HL-60/S4 treated with phorbol 12-myristate 13-acetate at 8.2 ng/mL for 4 days and 3 days (cell line): ENCODE data around the gene ZFYVE19.
"Not testable (repeated sequence)": the region's sequence is repeated elsewhere in the genome, so short reads cannot be mapped to it uniquely, and the experiment has no call there.

Experiments used
- in situ Hi-C: fragments of 300-500 bp; cut with MboI; formaldehyde crosslinking; loops from 2 replicates; pipeline ENCODE4 v1.15.0; 2022; ENCODE audit warnings: low sequenced_read_pairs

The ZFYVE19 gene

DNA sequence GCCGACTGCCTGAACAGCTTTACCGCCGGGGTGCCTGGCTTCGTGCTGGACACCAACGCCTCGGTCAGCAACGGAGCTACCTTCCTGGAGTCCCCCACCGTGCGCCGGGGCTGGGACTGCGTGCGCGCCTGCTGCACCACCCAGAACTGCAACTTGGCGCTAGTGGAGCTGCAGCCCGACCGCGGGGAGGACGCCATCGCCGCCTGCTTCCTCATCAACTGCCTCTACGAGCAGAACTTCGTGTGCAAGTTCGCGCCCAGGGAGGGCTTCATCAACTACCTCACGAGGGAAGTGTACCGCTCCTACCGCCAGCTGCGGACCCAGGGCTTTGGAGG is 37.8 kb downstream of the ZFYVE19 start:
- in situ Hi-C loops: no loop called here

DNA sequence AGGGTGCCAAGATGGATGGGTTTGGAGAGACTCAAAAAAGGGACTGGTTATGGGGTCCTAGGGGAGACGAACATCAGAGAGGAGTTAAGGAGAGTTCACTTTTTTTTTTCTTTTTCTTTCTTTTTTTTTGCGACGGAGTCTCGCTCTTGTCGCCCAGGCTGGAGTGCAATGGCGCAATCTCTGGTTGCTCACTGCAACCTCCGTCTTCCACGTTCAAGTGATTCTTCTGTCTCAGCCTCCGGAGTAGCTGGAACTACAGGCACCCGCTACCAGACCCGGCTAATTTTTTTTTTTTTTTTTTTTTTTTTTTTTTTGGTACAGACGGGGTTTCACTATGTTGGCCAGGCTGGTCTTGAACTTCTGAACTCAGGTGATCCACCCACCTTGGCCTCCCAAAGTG is 38.1 kb downstream of the ZFYVE19 start:
- in situ Hi-C loops: no loop called here

DNA sequence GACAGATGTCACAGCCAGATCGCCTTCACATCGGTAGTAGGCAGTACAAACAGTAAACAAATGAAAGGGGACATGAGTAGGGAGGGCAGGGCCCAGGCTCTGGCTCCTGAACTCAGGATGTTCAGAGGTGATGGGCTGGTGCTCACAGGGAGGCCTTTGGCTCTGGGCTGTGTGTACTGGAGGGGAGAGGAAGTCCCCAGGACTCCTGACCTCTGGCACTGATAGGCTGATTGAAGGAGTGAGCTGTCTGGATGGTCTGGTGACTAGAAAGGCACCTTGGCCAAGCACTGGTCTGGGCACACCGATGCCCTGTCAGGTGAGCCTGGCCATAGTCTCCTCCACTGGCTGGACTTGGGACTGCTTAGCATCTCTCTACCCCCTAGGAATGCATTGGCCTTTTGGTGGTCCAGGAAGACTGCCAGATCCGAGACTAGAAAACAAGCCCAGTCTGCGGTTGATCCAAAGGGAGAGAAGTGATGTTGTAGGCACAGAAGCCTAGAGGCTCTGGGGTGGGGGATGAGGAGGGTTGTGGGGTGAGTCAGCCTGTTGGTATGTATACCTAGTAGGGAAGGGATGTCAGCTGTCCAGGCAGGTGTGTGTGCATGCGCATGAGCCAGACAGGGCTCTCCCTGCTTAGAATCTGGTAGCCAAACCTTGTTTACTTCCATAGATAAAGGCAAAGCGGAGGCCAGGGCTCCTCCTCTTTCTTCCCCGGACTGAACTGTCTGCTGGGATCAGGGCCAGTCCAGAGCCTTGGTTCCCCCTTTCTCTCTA is 38.8 kb downstream of the ZFYVE19 start:
- in situ Hi-C loops: no loop called here

DNA sequence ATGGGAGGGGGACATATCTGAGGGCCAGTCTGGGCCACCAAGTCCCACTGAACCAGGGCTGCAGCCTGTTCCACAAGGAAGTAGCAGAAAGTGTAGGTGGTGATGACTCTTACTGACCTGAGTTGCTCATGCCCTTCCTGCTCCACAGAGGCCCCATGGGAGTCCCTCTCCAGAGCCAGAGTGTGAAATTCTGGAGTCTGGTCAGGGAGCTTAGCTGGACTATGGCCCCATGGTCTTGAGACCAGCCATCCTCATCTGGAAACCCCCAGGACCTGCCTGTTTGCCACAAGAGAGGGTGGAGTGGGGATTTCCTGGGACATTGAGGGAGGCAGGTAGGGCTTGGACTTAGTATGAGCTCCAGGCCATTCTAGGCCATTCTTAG is 39.9 kb downstream of the ZFYVE19 start:
- in situ Hi-C loops: no loop called here

DNA sequence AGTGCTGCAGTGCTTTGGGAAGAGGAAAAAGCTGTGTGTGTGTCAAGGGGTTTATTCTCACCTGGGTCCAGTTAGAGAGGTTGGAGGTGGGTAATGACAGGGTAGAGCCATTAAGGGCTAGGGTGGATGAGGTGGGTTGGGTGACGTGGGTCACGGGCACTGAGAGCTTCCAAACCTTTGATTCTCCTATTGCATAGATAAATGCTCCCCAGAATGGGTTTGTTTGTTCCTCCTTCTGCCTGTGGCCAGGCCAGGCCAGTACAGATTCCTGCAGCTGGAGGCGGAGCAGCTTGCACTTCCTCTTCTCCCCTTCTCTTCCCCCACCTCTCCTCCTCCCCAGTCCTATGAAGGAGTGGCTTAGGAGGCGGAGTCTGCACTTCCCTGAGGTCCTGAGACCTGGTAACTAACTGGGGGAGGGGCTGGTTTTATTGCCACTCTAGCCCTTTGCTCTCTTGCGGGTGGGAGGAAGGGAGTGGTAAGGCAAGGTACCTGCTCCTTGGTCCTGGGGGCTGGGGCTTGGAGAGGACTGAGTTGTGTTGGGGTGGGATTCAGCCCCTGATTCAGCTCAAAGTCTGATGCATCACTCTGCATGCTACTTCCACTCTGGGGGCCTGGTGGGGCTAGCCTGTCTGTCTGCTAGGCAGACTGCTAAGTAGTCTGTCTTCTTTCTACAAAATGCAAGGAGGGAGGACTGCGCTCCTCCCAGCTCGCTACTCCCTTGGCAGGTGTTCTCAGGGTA is 40.5 kb downstream of the ZFYVE19 start:
- in situ Hi-C loops: no loop called here

DNA sequence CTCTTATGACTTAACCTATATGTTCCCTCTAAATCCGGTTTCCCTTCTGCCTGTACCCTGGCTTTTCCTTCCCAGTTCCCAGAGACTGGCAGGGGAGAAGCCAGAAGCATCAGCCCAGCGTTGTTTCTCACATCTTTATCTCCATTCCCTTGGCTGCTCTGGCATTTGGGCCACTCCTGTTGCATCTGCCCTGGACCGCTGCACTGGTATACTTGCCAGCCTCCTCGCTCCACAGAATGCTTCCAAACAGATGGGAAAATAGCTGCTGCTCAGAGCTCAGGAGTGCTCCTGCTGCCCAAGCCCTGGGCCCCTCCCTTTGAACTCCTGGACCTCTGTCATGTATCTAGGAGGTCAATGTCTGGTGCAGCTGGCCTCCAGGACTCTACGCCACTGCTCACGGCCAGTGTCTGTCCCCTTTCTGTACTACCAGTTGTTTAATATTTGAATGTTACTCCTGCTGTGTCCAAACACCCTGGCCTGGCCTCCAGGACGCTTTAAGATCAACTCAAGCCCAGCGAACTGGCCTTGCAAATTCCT is 43.8 kb downstream of the ZFYVE19 start:
- in situ Hi-C loops: no loop called here

DNA sequence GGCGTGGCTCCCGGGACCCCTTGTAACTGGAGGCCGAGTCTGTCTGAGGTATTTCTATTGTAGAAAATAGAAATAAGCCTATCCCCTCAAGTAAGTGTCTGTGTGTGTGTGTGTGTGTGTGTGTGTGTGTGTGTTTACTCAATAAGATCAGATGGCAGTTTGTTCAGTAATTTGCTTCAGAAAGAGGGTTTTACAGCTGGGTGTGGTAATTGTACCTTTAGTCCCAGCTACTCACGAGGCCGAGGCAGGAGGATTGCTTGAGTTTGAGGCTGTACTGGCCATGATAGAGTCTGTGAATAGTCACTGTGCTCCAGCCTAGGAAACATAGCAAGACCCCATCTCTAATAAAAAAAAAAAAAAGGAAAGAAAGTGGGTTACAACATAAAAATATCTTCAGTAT is 45.6 kb downstream of the ZFYVE19 start:
- in situ Hi-C loops: no loop called here

DNA sequence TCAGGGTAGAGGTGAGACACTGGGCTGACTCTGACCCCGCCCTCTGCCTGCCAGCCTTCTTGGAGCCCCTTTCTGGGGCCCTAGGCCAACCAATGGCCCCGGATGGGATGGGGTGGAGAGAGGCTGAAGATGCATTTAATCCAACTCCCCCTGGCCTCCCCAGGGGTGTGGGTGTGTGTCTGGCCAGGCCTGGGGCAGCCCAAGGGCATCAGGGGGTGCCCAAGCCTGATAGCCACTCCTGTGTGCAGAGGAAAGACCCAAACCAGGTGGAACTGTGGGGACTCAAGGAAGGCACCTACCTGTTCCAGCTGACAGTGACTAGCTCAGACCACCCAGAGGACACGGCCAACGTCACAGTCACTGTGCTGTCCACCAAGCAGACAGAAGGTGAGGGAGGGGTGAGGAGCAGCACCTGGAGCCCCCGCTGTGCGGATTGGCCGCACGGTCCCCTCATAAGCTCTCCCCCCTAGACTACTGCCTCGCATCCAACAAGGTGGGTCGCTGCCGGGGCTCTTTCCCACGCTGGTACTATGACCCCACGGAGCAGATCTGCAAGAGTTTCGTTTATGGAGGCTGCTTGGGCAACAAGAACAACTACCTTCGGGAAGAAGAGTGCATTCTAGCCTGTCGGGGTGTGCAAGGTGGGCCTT is 46.5 kb downstream of the ZFYVE19 start:
- in situ Hi-C loops: no loop called here

DNA sequence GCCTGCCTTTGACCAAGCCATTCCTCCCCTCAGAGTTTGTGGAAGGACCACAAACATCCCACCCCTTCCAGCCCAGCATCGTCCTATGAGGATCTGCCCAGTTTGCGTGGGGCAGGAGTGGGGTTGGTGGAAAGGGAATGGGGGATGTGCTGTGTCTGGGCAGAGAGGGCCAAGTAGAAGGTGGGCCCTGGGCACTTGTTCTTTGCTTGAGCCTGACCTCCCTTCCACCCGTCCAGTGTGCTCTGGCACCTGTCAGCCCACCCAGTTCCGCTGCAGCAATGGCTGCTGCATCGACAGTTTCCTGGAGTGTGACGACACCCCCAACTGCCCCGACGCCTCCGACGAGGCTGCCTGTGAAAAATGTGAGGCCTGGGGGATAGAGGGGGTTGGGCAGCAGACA is 47.3 kb downstream of the ZFYVE19 start:
- in situ Hi-C loops: no loop called here

DNA sequence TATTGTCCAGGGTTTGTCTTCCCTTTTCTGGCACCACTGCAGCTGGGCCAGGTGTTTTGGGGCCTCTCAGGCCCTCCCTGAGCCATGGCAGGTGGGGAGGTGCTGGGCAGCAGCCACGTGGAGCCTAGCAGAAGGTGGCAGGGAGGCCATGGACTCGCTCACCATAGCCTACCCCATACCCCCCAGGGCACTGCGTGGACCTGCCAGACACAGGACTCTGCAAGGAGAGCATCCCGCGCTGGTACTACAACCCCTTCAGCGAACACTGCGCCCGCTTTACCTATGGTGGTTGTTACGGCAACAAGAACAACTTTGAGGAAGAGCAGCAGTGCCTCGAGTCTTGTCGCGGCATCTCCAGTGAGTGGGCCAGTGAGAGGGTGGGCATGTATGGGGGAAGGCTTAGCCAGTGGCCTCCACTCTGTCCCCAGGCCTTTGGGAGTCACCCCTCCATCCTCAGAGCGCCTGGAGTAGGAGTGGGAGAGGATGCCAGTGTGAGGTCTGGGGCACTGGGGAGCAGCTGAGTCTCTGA is 48.9 kb downstream of the ZFYVE19 start:
- in situ Hi-C loops: no loop called here

DNA sequence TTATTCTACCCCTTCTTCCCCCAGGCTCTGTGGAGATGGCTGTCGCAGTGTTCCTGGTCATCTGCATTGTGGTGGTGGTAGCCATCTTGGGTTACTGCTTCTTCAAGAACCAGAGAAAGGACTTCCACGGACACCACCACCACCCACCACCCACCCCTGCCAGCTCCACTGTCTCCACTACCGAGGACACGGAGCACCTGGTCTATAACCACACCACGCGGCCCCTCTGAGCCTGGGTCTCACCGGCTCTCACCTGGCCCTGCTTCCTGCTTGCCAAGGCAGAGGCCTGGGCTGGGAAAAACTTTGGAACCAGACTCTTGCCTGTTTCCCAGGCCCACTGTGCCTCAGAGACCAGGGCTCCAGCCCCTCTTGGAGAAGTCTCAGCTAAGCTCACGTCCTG is 49.9 kb downstream of the ZFYVE19 start:
- in situ Hi-C loops: no loop called here

DNA sequence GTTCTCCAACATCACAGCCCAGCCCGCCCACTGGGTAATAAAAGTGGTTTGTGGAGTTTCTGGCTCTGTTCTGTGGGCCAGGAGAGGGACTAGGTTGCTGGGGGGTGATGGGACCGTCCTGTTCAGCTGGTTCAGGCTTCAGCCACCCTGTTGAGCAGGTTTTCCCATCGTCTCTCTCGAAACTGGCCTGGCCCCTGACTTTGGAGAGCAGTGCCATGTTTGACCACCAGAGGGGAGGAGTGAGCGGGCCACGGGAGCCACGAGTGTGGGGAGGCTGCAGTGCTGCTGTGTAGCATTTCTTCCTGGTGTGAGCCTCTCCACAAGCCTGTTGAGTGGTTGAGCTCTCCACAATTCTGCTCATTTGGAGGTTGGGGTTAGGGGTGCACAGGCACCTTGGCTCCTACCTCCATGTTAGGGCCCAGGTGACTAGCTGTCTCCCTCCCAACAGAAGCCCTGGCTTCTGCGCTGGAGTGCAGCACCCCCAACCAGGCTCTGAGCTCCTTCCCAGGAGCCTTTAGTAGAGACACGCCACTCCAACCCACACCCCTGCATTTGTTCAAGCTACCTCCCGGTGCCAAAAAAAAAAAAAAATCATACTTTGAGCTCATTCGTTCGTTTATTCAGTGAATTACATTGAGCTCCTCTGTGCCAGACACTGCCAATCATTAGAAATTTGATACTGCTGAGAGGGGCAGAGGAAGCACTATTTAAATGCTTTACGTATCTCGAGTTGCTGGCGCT is 50.9 kb downstream of the ZFYVE19 start:
- in situ Hi-C loops: no loop called here

DNA sequence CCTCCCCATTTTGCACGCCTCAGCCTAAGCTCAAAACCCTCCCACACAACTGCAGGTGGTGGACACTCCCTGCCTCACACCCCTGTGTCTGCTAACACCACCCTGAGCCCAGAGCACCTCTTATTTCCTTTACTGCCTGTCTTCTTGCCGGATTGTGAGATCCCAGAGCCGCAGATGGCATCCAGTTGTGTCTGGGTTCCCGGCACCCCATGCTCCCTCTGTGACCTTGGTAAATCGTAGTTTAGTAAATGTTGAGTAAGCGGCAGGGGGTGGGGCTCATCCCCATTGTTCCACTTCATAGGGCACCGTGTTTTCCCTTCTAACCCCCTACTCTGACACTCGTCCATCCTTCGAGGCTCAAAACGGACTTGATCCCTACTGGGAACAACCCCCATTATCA is 51.8 kb downstream of the ZFYVE19 start:
- in situ Hi-C loops: no loop called here

DNA sequence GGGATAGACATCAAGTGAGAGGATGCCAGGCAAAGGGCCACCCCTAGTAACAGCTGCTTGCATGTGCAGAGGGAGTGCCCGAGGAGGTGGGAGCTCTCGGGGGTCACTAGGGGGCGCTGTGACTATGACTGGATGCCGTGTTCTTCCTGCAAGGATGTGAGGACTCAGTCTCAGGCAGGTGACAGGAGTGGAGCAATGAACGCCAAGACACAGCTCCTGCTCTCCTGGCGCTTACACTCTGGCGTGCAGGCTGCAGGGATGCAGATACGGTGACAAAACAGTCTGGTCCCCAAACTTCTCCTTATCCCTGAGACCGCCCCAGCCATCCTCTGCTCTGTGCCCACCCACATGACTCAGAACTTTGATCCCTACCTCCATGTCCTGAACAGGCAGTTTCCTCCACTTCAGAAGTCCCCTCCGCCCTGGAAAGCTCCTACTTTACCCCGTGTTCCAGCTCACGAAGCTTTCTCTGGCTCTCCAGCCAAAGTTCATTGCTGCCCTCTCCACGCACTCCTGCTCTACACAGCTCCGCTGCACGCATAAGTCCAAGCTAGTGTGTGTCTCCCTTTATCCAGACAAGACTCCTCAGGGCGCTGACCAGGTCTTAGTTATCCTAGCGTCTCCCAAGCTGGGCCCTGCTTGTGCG is 52.4 kb downstream of the ZFYVE19 start:
- in situ Hi-C loops: no loop called here

DNA sequence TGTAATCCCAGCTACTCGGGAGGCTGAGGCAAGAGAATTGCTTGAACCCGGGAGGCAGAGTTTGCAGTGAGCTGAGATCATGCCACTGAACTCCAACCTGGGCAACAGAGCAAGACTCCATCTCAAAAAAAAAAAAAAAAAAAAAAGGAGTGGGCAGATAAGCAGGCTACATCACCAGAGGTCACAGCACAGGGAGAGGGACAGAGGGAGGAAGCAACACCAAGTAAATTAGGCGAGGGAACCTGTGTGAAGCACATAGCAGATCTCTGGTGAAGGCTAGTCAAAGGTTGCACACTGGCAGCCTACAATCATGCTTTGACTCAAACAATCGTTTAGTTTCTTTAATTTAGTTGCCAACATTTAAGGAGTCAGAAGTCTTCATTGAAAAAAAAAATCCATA is 54.3 kb downstream of the ZFYVE19 start:
- in situ Hi-C loops: not testable (repeated sequence)

DNA sequence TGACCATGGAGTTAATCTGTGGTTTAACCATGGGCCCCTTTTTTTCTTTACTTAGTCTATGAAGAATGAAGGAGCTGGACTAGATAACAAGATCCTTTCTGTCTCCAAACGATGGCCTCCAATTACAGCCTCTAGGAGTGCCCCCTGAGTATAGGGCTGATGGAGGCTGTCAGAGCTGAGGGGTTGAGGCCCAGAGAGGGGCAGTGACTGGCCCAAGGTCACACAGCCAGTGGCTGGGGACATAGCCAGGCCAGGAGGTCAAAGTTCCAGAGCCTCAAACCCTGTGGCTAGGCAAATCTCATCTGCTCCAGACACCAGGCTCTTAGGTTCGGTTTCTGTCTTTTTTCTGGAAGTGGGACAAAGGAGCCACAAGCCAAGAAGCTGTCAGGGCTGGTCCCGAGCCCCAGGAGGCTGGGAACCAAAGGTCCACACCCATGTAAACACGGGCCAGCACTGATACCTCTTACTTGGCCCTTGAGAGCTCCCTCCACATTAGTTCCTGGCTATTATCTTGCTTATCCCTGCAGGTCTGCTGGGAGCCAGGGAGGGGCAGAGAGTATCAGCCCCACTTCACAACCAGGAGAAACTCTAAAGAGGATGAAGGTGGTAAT is 56.9 kb downstream of the ZFYVE19 start:
- in situ Hi-C loops: no loop called here
